SK-N-MC (cell line): ENCODE data around the gene TELO2.

Experiments
- EZH2 ChIP-seq: fragments of 200-600 bp; sonication (generic); IDR thresholded peaks from one replicate; pipeline ENCODE4 v1.6.1; 2017; ENCODE audit warnings: antibody characterized with exemption
- POLR2AphosphoS5 ChIP-seq: IDR thresholded peaks from 2 replicates; pipeline ENCODE4 v1.6.1; 2012; ENCODE audit warnings: mild to moderate bottlenecking, low read depth, low read length, borderline replicate concordance

DNA sequence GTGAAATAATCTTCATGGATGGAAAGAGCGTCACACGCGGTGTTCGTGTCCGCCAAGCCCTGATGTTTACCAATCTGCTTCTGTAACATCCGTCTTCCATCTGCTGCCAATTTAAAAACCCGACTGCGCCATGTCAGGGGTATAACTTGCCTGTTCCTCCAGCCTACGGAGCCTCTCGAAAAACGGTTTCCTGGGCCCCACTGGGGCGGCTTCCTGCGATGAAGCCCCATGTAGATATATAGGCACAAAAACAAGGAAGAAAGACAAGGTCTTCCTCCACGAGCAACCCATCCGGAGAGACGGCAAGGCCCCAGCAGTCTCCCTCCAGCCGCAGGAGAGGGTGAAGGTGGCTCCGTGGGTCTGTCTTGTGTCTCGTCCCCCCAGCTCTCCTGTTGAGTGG lies 4.5 kb upstream of the TELO2 start, which contains the start of gene PTX4:
- TF ChIP-seq POLR2AphosphoS5 (no peak), EZH2 (no peak)
